H1 (cell line): Measurements from ENCODE around the gene SLC22A8. TPM values are rescaled to one million over a fixed set of nuclear protein-coding genes. Genes with fewer than 3 reads are reported as not detected.

ENCODE experiments used
- CTCF ChIA-PET: fragments of 300-600 bp; sonication (Branson Sonifier 250); formaldehyde crosslinking; loops from one replicate; lab custom pipeline; 2021; ENCODE audit not compliant: partially characterized antibody; lab: Charles Lee
- POLR2A ChIA-PET: fragments of 300-600 bp; sonication (Branson Sonifier 250); formaldehyde crosslinking; loops from one replicate; lab custom pipeline; 2021; ENCODE audit warnings: inconsistent platforms; ENCODE audit not compliant: partially characterized antibody; lab: Charles Lee
- DNase-seq, 2 experiments: peaks; one replicate each; pipeline versions ENCODE4 v3.0.0 to v3.0.0-alpha.2; 2010 to 2022; ENCODE audit warnings: low spot score in 2 of 2, low read depth in 1 of 2, mixed read lengths in 1 of 2
- FAIRE-seq: peaks from 2 replicates; lab custom pipeline; 2011; peaks lifted over from hg19 to GRCh38; lab: Jason Lieb, UNC
- H2AFZ ChIP-seq: 2 replicates; pipeline ENCODE4 v1.8.1; 2012; ENCODE audit warnings: low read length, inconsistent platforms
- H2AK5ac ChIP-seq: 2 replicates; pipeline ENCODE4 v1.6.1; 2013; ENCODE audit warnings: low read depth, low read length
- H2BK120ac ChIP-seq: replicated peaks from 2 replicates; pipeline ENCODE3; 2013; ENCODE audit warnings: low read depth, low read length, inconsistent platforms
- H2BK12ac ChIP-seq: 2 replicates; pipeline ENCODE4 v1.6.1; 2013; ENCODE audit warnings: low read depth, low read length
- H2BK15ac ChIP-seq: 2 replicates; pipeline ENCODE4 v1.6.1; 2013; ENCODE audit warnings: low read length
- H2BK20ac ChIP-seq: 2 replicates; pipeline ENCODE4 v1.6.1; 2013; ENCODE audit warnings: low read length
- H2BK5ac ChIP-seq: 2 replicates; pipeline ENCODE4 v1.6.1; 2013; ENCODE audit warnings: low read depth, low read length
- H3K14ac ChIP-seq: 2 replicates; pipeline ENCODE4 v1.6.1; 2013; ENCODE audit warnings: inconsistent platforms; ENCODE audit not compliant: insufficient read length
- H3K18ac ChIP-seq: 2 replicates; pipeline ENCODE4 v1.6.1; 2013; ENCODE audit warnings: low read length; ENCODE audit errors: extremely low read depth
- H3K23ac ChIP-seq: 2 replicates; pipeline ENCODE4 v1.6.1; 2013; ENCODE audit warnings: inconsistent platforms; ENCODE audit not compliant: insufficient read length
- H3K23me2 ChIP-seq: 2 replicates; pipeline ENCODE4 v1.6.1; 2013; ENCODE audit warnings: low read depth, low read length
- H3K27ac ChIP-seq: 2 replicates; pipeline ENCODE4 v1.6.1; 2011; ENCODE audit warnings: low read depth, low read length, inconsistent platforms
- H3K27me3 ChIP-seq, 4 experiments: replicated peaks in 1 of 4; 1 replicate in 1 of 4; 2 replicates in 3 of 4; pipeline versions ENCODE4 v1.6.1 to v1.8.1; 2011 to 2013; ENCODE audit warnings: low read length in 3 of 4, mild to moderate bottlenecking in 3 of 4, inconsistent platforms in 2 of 4, mixed read lengths in 2 of 4, moderate library complexity in 1 of 4; ENCODE audit not compliant: control insufficient read depth in 3 of 4, insufficient read depth in 3 of 4; ENCODE audit errors: extremely low read depth in 1 of 4
- H3K36me3 ChIP-seq, 4 experiments: 2 replicates each; pipeline versions ENCODE4 v1.6.1 to v1.8.1; 2011 to 2013; ENCODE audit warnings: mild to moderate bottlenecking in 4 of 4, low read length in 3 of 4, moderate library complexity in 2 of 4, control low read depth in 1 of 4, inconsistent platforms in 1 of 4; ENCODE audit not compliant: insufficient read depth in 4 of 4, control insufficient read depth in 2 of 4
- H3K4ac ChIP-seq: replicated peaks from 2 replicates; pipeline ENCODE3; 2013; ENCODE audit warnings: low read length, low read depth, mixed read lengths, inconsistent platforms; ENCODE audit not compliant: insufficient read length
- H3K4me1 ChIP-seq, 4 experiments: replicated peaks in 1 of 4; 1 replicate in 1 of 4; 2 replicates in 3 of 4; pipeline versions ENCODE4 v1.6.1 to v1.8.1; 2011 to 2013; ENCODE audit warnings: low read length in 3 of 4, inconsistent platforms in 2 of 4, mixed read lengths in 1 of 4; ENCODE audit not compliant: insufficient read depth in 4 of 4, control insufficient read depth in 3 of 4
- H3K4me2 ChIP-seq, 2 experiments: 2 replicates each; pipeline versions ENCODE4 v1.6.1 to v1.8.1; 2011 to 2013; ENCODE audit warnings: low read depth in 2 of 2, low read length in 2 of 2, control low read depth in 1 of 2, inconsistent platforms in 1 of 2, mild to moderate bottlenecking in 1 of 2; ENCODE audit not compliant: insufficient read depth in 1 of 2
- H3K4me3 ChIP-seq, 4 experiments: fragments of 200-600, 300-600 bp in 1 of 4; sonication (generic), shearing (Covaris generic), sonication (Bioruptor Twin) in 1 of 4; 2 replicates each; pipeline versions ENCODE4 v1.5.1 to v1.8.1; 2011 to 2016; ENCODE audit warnings: low read length in 4 of 4, low read depth in 3 of 4, control low read depth in 2 of 4, inconsistent platforms in 2 of 4, mild to moderate bottlenecking in 2 of 4, mixed read lengths in 1 of 4, moderate library complexity in 1 of 4; ENCODE audit not compliant: insufficient read depth in 2 of 4; ENCODE audit errors: extremely low read depth in 1 of 4
- H3K56ac ChIP-seq: replicated peaks from 2 replicates; pipeline ENCODE3; 2013; ENCODE audit warnings: low read depth, mild to moderate bottlenecking, mixed read lengths, low read length, inconsistent platforms; ENCODE audit not compliant: insufficient read length
- H3K79me1 ChIP-seq: 2 replicates; pipeline ENCODE4 v1.6.1; 2013; ENCODE audit warnings: low read depth, low read length, control low read depth
- H3K79me2 ChIP-seq, 2 experiments: 2 replicates each; pipeline versions ENCODE4 v1.6.1 to v1.8.1; 2012 to 2013; ENCODE audit warnings: low read length in 2 of 2, mild to moderate bottlenecking in 2 of 2, inconsistent platforms in 1 of 2; ENCODE audit not compliant: insufficient read depth in 2 of 2, control insufficient read depth in 1 of 2
- H3K9ac ChIP-seq, 4 experiments: replicated peaks in 1 of 4; 1 replicate in 1 of 4; 2 replicates in 3 of 4; pipeline versions ENCODE4 v1.6.1 to v1.8.1; 2011 to 2013; ENCODE audit warnings: low read depth in 3 of 4, low read length in 3 of 4, control low read depth in 2 of 4, mild to moderate bottlenecking in 2 of 4, moderate library complexity in 2 of 4, inconsistent platforms in 1 of 4; ENCODE audit errors: extremely low read depth in 1 of 4
- H3K9me3 ChIP-seq, 2 experiments: 2 replicates each; pipeline versions ENCODE4 v1.6.1 to v1.8.1; 2012 to 2013; ENCODE audit warnings: mild to moderate bottlenecking in 2 of 2, moderate library complexity in 2 of 2, control low read depth in 1 of 2, inconsistent platforms in 1 of 2, low read depth in 1 of 2, low read length in 1 of 2, mixed read lengths in 1 of 2; ENCODE audit not compliant: insufficient read depth in 2 of 2
- H4K20me1 ChIP-seq, 2 experiments: replicated peaks in 1 of 2; 2 replicates each; pipeline versions ENCODE3 to v1.8.1; 2011 to 2013; ENCODE audit warnings: inconsistent platforms in 2 of 2, low read length in 2 of 2, mild to moderate bottlenecking in 1 of 2; ENCODE audit not compliant: insufficient read depth in 2 of 2, control insufficient read depth in 1 of 2
- H4K5ac ChIP-seq: 2 replicates; pipeline ENCODE4 v1.6.1; 2013; ENCODE audit warnings: low read length, low read depth, mixed read lengths, inconsistent platforms; ENCODE audit not compliant: insufficient read length
- H4K8ac ChIP-seq: 2 replicates; pipeline ENCODE4 v1.8.0; 2013; ENCODE audit warnings: mild to moderate bottlenecking, moderate library complexity, low read length, inconsistent platforms; ENCODE audit not compliant: insufficient read depth; ENCODE audit errors: extremely low read depth
- H4K91ac ChIP-seq: replicated peaks from 2 replicates; pipeline ENCODE3; 2013; ENCODE audit warnings: low read length, mixed read lengths, inconsistent platforms; ENCODE audit not compliant: insufficient read length
- GTF2F1 ChIP-seq: IDR thresholded peaks from 2 replicates; pipeline ENCODE4 v1.6.1; 2012; ENCODE audit warnings: low read depth, low read length, improper control_type of control experiment, borderline replicate concordance
- KDM1A ChIP-seq: fragments of 200-600, 300-600 bp; sonication (generic); IDR thresholded peaks from 2 replicates; pipeline ENCODE4 v1.7.1; 2016; ENCODE audit warnings: mild to moderate bottlenecking, low read length, borderline replicate concordance
- WGBS, 2 experiments: shearing (Covaris generic) in 1 of 2; methylation state at CpG; one replicate each; pipeline versions ENCODE4 v1.1.6 to v1.1.7; 2013 to 2015; ENCODE audit warnings: low lambda C conversion rate in 2 of 2, mixed read lengths in 2 of 2, inconsistent platforms in 1 of 2, low coverage in 1 of 2, missing lambda C conversion rate in 1 of 2; ENCODE audit not compliant: insufficient replicate concordance in 2 of 2, insufficient coverage in 1 of 2, insufficient read length in 1 of 2; ENCODE audit errors: extremely low coverage in 1 of 2, missing lambda C conversion rate in 1 of 2; 5-methylcytosine and 5-hydroxymethylcytosine counted together
- polyA plus RNA-seq, 7 experiments: library from polyadenylated mRNA; depleted of rRNA in 3 of 7; stranded (reverse) in 5 of 7; unstranded in 2 of 7; fragments of >200 nt in 5 of 7; fragments of 200-250 nt in 2 of 7; gene quantifications; 1 replicate in 5 of 7; 2 replicates in 1 of 7; 4 replicates in 1 of 7; pipeline versions ENCODE4 v1.2.1 to v1.2.3, GENCODE V29; 2011 to 2013; ENCODE audit warnings: missing spikeins in 2 of 7, mixed read lengths in 2 of 7
- total RNA-seq: library from RNA; stranded (reverse); fragmentation: NEBNext Ultra II Directional; extraction: Animal tissue kit (Norgen Biotek cat#: 25700); gene quantifications from 2 replicates; pipeline ENCODE4 v1.2.1, GENCODE V29; 2021

SLC22A8 gene
- total and polyA plus RNA-seq, 2 of the 8 experiments (the other 6 are each of a cell fraction or from before 2014, with no cell fraction given), result not detected

- WGBS, 2 experiments, result 97% methylated on average over 5 of the region's 5 CpGs; no CpG with 5 or more reads in 1 of the 2 experiments
- no peak overlapping the region for H2AK5ac ChIP-seq
These were observed 16.5 kb downstream of the SLC22A8 start for GRCh38 chr11:62999156-62999555.

More at GRCh38 chr11:62999156-62999555, 16.5 kb downstream of the SLC22A8 start:
- no peaks in the 10 kb centered on the region for H3K23me2 ChIP-seq
- no peaks in the 10 kb centered on the region for H3K79me1 ChIP-seq
- H3K27me3 ChIP-seq, result no peaks in the 10 kb centered on the region
- POLR2A ChIA-PET, result interaction anchor here (0.8 to 1.0 kb wide), 2 partner anchors 10 to 194 kb away, joined by 3 read pairs; no protein-coding TSS in a partner anchor
- H2BK5ac ChIP-seq, result no peak overlapping the region
- H3K4ac ChIP-seq, result no peak overlapping the region
- H3K79me2 ChIP-seq, result no peaks in the 10 kb centered on the region
- no peak overlapping the region for H3K4me2 ChIP-seq
- no peak overlapping the region for H4K5ac ChIP-seq
- no peaks in the 10 kb centered on the region for H4K20me1 ChIP-seq
- peak; percentile 42; the same call in 1 of the 2 replicates for TF ChIP-seq KDM1A
- TF ChIP-seq GTF2F1, result no peak
- no peak overlapping the region for H3K27ac ChIP-seq
- no peaks in the 10 kb centered on the region for H3K36me3 ChIP-seq
- DNase-seq (no peak), FAIRE-seq (no peak)
- H2BK20ac ChIP-seq, result no peak overlapping the region
- no peak overlapping the region for H3K14ac ChIP-seq
- H2BK120ac ChIP-seq, result no peak overlapping the region
- no peaks in the 10 kb centered on the region for H3K9me3 ChIP-seq
- no peaks in the 10 kb centered on the region; a peak in 1 of 7 replicates for H3K4me1 ChIP-seq
- H3K56ac ChIP-seq, result no peak overlapping the region
- H4K8ac ChIP-seq, result no peak overlapping the region
- no peak overlapping the region for H3K9ac ChIP-seq
- CTCF ChIA-PET, result interaction anchor here (0.6 to 13.8 kb wide), 7 partner anchors 9 to 142 kb away, joined by 3 to 132 read pairs (median 6); no protein-coding TSS in a partner anchor
- H2AFZ ChIP-seq, result no peak overlapping the region
- H2BK12ac ChIP-seq, result no peak overlapping the region
- H3K4me3 ChIP-seq, result no peak overlapping the region
- no peak overlapping the region for H4K91ac ChIP-seq
- no peak overlapping the region for H2BK15ac ChIP-seq
- no peak overlapping the region for H3K18ac ChIP-seq
- no peak overlapping the region for H3K23ac ChIP-seq
